NK-92 (cell line): Measurements from ENCODE around the gene RHOJ.

Experiments used
- DNase-seq: peaks from one replicate; lab custom pipeline; 2025; ENCODE audit not compliant: unreplicated experiment; lab: John Stamatoyannopoulos, UW

The RHOJ gene

GRCh38 chr14:63205044-63205575 is 867 bp downstream of the RHOJ start:
- DNase-seq: no peak

DNA sequence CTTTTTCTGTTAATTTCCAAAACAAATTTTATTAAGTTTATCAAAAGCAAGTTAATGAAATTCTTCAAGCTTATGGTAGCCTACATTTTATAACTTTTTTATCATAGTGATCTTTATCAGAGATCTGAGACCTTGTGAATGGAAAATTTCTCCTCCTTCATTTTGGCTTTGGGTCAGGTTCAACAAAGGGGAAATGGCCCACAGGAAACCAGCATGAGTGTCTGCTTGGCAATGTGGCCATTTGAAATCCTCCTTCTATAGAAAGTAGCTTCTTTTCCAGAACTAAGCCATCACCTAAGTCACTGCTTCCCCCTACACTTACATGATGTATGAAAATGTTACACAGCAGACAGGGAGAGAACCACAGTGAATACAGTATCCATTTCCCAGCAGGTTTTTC is 1.6 kb downstream of the RHOJ start:
- no peak for DNase-seq

- DNase-seq: no peak
Measured at GRCh38 chr14:63209160-63209559, 4.9 kb downstream of the RHOJ start.

DNA sequence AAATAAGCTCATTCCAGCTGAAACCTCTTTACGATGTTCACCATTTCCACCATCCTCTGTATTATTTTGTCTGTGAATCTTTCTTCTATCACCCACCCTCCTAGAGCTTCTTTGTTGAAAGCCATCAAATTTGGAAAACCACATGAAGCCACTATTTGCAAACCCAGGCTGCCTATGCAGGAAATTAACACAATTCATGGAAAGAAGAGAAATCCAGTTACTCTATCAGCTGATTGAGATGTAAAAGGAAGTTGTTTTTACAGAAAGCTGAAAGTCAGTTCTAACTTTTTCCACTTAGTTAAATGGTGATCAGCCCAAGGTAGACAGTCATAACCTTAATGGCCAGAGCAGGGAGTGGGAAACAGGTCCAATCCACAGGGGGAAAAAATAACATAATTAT is 6.6 kb downstream of the RHOJ start:
- no peak for DNase-seq

DNA sequence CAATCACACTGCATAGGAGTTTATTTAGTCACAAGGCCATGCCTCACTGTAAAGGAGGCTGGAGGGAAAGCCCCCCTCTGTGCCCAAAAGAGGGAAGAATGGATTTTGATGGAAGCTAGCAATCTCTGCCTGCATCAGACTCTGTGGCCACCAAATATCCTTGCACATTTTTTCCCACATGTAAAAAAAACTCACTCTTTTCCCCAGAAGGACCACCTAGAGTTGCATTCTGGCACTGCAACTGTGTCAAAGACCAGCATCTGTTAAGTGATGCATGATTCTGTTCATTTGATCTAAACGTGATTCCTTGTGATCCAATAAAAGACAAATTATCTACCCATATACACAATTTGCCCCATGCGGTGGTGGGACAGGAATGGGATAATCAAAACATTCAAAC is 8.0 kb downstream of the RHOJ start:
- no peak for DNase-seq

GRCh38 chr14:63212776-63213500 is 8.7 kb downstream of the RHOJ start:
- DNase-seq: no peak

- no peak for DNase-seq
Measured at GRCh38 chr14:63214417-63215196, 10.4 kb downstream of the RHOJ start.

DNA sequence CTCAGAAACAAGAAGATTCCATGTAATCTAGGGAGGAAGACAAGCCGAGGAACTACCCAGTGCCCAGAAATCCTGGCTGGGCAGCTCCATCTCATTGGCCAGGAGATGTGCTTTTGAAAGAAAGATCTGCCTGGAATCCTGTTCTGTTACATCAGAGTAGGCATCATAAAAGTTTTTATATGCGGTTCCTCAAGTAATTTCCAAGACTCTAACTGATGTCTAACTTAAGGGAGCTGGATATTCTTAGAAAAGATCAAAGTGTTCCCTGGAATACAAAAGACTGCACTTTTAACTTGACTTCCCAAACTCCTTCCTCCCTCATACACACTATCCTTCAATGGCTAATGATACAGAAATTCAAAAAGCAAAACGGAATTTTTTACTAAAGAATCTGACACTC is 16.3 kb downstream of the RHOJ start:
- DNase-seq: no peak

DNA sequence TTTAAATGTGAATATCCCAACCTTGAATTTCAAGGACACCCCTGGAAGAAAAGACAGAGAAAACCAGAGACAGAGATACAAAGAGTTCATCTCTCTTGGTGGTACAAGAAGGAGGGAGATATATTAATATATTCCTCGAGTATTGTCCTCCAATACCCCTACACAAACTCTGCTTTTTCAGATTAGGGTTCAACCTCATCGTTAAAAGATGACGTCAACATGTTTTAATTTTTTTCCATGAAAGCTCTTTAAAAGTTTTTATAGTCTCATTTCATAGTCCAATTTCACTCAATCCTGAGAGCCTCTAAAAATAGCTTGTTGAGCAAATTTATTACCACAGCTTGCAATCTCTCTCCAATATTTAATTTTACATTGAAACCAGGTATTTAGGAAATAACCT is 19.4 kb downstream of the RHOJ start:
- no peak for DNase-seq

DNA sequence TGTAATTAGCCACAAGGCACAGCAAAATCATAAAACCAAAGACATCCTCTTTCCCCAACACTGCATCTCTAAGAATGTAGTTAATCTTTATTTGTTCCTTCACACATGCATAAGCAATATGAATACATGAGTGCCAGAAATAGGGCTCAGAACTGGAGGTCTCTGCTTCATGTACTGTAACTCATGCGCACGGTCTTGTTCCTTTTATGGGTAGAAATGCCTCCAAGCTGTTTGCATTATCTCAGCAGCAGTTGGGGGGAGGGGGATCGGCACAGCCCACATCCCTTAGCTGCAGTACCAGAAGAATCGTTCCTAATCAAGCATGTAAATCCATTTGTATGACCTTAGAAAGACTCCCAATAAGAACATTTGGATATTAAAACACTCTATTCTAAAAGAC is 20.0 kb downstream of the RHOJ start:
- no peak for DNase-seq

DNA sequence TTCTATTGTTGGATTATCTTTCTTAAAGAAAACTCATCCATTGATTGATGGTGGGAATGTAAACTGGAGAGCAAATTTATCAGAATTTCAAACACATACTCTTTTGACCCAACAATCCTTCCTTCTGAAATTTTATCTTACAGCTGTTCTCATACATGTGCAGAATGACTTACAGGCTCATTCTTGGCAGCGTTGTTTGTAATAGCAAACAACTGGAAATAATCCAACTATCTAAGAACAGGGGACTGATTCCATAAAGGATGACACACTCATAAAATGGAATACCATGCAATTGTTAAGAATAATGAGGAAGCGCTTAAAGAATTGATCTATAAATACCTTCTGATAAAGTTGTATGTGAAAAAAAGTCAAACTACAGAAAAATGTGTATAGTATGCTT is 24.0 kb downstream of the RHOJ start:
- DNase-seq: no peak

DNA sequence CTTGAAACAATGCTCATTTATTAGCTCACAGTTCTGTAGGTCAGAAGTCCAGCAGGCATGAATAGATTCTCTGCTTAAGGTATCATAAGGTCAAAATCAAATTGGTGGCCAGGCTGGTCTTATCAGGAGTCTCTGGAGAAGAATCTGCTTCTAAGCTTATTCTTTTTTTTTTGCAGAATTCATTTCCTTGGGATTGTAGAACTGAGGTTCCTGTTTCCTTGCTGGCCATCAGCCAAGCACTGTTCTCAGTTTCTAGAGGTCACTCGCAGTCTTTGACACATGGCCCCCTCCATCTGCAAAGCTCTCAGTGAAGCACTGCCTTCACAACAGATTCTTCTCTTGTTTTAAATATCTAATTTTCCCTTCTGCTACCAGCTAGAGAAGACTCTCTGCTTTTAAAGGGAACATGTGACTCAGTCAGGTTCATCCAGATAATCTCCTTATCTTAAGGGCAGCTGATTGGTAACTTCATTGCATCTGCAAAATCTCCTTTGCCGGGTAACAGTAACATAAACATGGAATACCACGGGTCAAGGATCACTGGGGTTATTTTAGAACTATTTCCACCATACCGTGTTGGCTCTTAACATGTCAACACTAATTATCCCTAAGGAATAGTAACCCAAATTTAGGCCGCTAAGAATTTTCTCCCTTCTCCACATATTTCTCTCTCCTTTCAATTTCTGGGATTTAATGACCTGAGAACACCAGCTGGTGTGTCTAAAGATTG is 25.3 kb downstream of the RHOJ start:
- DNase-seq: no peak

- no peak for DNase-seq
Measured at GRCh38 chr14:63231766-63232165, 27.5 kb downstream of the RHOJ start.

- no peak for DNase-seq
Measured at GRCh38 chr14:63237791-63238190, 33.5 kb downstream of the RHOJ start.

DNA sequence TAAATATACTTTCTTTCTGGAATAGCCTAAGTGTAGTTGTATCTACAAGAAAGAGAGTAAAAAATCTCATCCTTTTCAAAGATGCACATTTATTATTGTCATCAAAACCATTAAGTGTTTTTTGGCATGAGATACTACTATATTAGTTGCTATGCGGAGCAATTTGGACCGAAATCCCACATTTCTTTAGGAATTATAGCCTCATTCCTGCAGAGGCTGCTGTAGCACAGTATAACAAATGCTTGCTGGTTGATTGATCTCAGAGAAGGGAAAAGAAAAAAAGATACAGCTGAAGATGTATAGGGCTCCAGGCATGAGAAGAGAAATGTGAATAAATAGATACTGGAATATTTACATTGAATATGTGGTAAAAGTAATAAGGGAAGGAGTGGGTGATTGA is 36.0 kb downstream of the RHOJ start:
- no peak for DNase-seq

GRCh38 chr14:63241096-63241495 is 36.9 kb downstream of the RHOJ start:
- no peak for DNase-seq

DNA sequence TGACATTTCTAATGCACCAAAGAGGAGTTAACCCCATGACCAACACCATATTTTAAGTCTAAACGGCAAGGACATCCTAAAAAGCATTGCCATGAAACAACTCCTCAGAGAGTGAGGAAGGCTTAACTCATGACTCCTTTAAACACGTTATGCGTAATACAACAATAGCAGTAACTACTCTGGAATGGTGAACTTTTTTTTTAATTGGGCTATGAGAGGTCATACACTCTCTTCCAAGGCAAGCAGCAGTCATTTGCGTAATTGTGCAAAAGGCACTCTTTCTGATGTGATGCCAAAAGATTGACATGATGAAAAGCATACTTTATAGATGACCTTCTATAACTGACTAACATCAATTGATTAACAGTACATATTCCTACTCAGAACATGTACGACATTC is 39.4 kb downstream of the RHOJ start:
- no peak for DNase-seq

DNA sequence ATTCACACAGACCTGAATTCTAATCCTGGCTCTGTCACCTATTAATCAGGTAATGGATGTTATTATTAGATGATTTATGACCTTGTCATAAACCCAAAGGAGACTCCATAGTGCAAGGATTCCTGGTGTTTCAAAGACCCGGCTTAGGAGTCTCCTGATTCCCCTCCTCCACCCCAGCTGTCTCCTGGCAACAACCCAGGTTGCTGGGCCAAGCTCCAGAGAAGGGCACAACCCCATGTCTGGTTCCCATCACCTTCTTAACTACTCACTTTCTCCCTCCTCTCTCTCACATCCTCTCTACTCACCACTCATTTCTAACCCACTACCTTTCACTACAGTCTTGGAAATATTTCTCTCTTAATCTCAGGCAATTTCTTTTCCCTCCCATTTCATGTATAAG is 41.6 kb downstream of the RHOJ start:
- no peak for DNase-seq

- DNase-seq: no peak
Measured at GRCh38 chr14:63248211-63248610, 44.0 kb downstream of the RHOJ start.

GRCh38 chr14:63249092-63249491 is 44.8 kb downstream of the RHOJ start:
- no peak for DNase-seq

GRCh38 chr14:63257299-63257698 is 53.1 kb downstream of the RHOJ start:
- DNase-seq: no peak

- DNase-seq: no peak
Measured at GRCh38 chr14:63262446-63262845, 58.2 kb downstream of the RHOJ start.
